Measurements from ENCODE around the gene THSD4.

The THSD4 gene

GRCh38 chr15:71215126-71215894, 100.0 kb downstream of the THSD4 start:
- Histone ChIP-seq H3K9me3 (replicated peaks in 1 of 11) (peaks cover 20 to 31% (median 27%) of the 10 kb centered on the region in 11 experiments), H3K4me1 (peaks cover 0 to 17% (median 14%) of the 10 kb centered on the region in 10 experiments; a peak in 16 of 20 replicates), H3K27me3 (no peaks in the 10 kb centered on the region), H3K4me3 (no peak overlapping the region), H3K36me3 (no peaks in the 10 kb centered on the region), H3K4me2 (no peak overlapping the region), H3K27ac (no peak overlapping the region), H4K20me1 (no peaks in the 10 kb centered on the region), H3K9ac (no peak overlapping the region)
- no peak for TF ChIP-seq Cebpa-rat (IDR thresholded peaks at IDR 0.05)

- no peak overlapping the region for H3K27ac ChIP-seq
- no peaks in the 10 kb centered on the region for H3K27me3 ChIP-seq
- no peak overlapping the region for H3K4me2 ChIP-seq
- H3K9ac ChIP-seq = no peak overlapping the region
- no peaks in the 10 kb centered on the region for H3K4me1 ChIP-seq
- H4K20me1 ChIP-seq = no peaks in the 10 kb centered on the region
- no peak for TF ChIP-seq Cebpa-rat (IDR thresholded peaks at IDR 0.05)
- peaks cover 20 to 31% (median 26%) of the 10 kb centered on the region in 11 experiments for H3K9me3 ChIP-seq (replicated peaks in 1 of 11)
- H3K36me3 ChIP-seq = no peaks in the 10 kb centered on the region
- no peak overlapping the region for H3K4me3 ChIP-seq
These were observed 103.1 kb downstream of the THSD4 start for GRCh38 chr15:71218272-71218805.

- Histone ChIP-seq H3K9me3 (replicated peaks in 1 of 11) (peaks cover 16 to 27% (median 20%) of the 10 kb centered on the region in 11 experiments), H3K4me3 (no peak overlapping the region), H3K4me2 (no peak overlapping the region), H4K20me1 (no peaks in the 10 kb centered on the region), H3K27ac (no peak overlapping the region), H3K4me1 (no peaks in the 10 kb centered on the region), H3K9ac (no peak overlapping the region), H3K36me3 (no peaks in the 10 kb centered on the region), H3K27me3 (no peaks in the 10 kb centered on the region)
- TF ChIP-seq Cebpa-rat (IDR thresholded peaks at IDR 0.05) = no peak
These were observed 103.8 kb downstream of the THSD4 start for GRCh38 chr15:71219101-71219500.

GRCh38 chr15:71219645-71220044, 104.4 kb downstream of the THSD4 start:
- no peak for TF ChIP-seq Cebpa-rat (IDR thresholded peaks at IDR 0.05)
- H3K9me3 ChIP-seq (replicated peaks in 1 of 11) = peaks cover 10 to 21% (median 15%) of the 10 kb centered on the region in 11 experiments
- no peaks in the 10 kb centered on the region for H3K36me3 ChIP-seq
- no peak overlapping the region for H3K27ac ChIP-seq
- no peaks in the 10 kb centered on the region for H3K4me1 ChIP-seq
- H3K9ac ChIP-seq = no peak overlapping the region
- no peak overlapping the region for H3K4me3 ChIP-seq
- no peaks in the 10 kb centered on the region for H4K20me1 ChIP-seq
- no peak overlapping the region for H3K4me2 ChIP-seq
- no peaks in the 10 kb centered on the region for H3K27me3 ChIP-seq

- no peak overlapping the region for H3K27ac ChIP-seq
- H3K9me3 ChIP-seq (replicated peaks in 1 of 11) = peaks cover 0 to 10% (median 5%) of the 10 kb centered on the region in 11 experiments; a peak in 9 of 22 replicates
- H3K36me3 ChIP-seq = no peaks in the 10 kb centered on the region
- no peaks in the 10 kb centered on the region for H4K20me1 ChIP-seq
- H3K27me3 ChIP-seq = no peaks in the 10 kb centered on the region
- H3K4me2 ChIP-seq = no peak overlapping the region
- no peak overlapping the region for H3K4me3 ChIP-seq
- TF ChIP-seq Cebpa-rat (IDR thresholded peaks at IDR 0.05) = no peak
- H3K4me1 ChIP-seq = no peaks in the 10 kb centered on the region
- no peak overlapping the region for H3K9ac ChIP-seq
These were observed 105.6 kb downstream of the THSD4 start for GRCh38 chr15:71220828-71221227.

- Histone ChIP-seq H3K36me3 (no peaks in the 10 kb centered on the region), H3K4me3 (no peak overlapping the region), H3K27me3 (no peaks in the 10 kb centered on the region), H3K9me3 (replicated peaks in 1 of 11) (peaks cover 0 to 4% (median under 1%) of the 10 kb centered on the region in 11 experiments; a peak in 5 of 22 replicates), H3K9ac (no peak overlapping the region), H3K4me1 (no peaks in the 10 kb centered on the region), H3K27ac (no peak overlapping the region), H4K20me1 (no peaks in the 10 kb centered on the region), H3K4me2 (no peak overlapping the region)
- no peak for TF ChIP-seq Cebpa-rat (IDR thresholded peaks at IDR 0.05)
These were observed 106.1 kb downstream of the THSD4 start for GRCh38 chr15:71221417-71221816.

- TF ChIP-seq Cebpa-rat (IDR thresholded peaks at IDR 0.05) = no peak
- H3K9me3 ChIP-seq (replicated peaks in 1 of 11) = no peaks in the 10 kb centered on the region
- no peak overlapping the region for H3K9ac ChIP-seq
- no peaks in the 10 kb centered on the region for H4K20me1 ChIP-seq
- no peak overlapping the region for H3K4me3 ChIP-seq
- H3K4me2 ChIP-seq = no peak overlapping the region
- no peak overlapping the region for H3K27ac ChIP-seq
- H3K4me1 ChIP-seq = no peaks in the 10 kb centered on the region
- H3K36me3 ChIP-seq = no peaks in the 10 kb centered on the region
- no peaks in the 10 kb centered on the region for H3K27me3 ChIP-seq
These were observed 108.2 kb downstream of the THSD4 start for GRCh38 chr15:71223516-71223915.

- Histone ChIP-seq H4K20me1 (no peaks in the 10 kb centered on the region), H3K9me3 (replicated peaks in 1 of 11) (no peaks in the 10 kb centered on the region), H3K9ac (no peak overlapping the region), H3K4me1 (no peaks in the 10 kb centered on the region), H3K36me3 (no peaks in the 10 kb centered on the region), H3K27ac (no peak overlapping the region), H3K4me2 (no peak overlapping the region), H3K4me3 (no peak overlapping the region), H3K27me3 (no peaks in the 10 kb centered on the region)
- TF ChIP-seq Cebpa-rat (IDR thresholded peaks at IDR 0.05) = no peak
These were observed 108.8 kb downstream of the THSD4 start for GRCh38 chr15:71224024-71224423.

- no peaks in the 10 kb centered on the region for H3K27me3 ChIP-seq
- H3K9me3 ChIP-seq (replicated peaks in 1 of 11) = no peaks in the 10 kb centered on the region
- no peaks in the 10 kb centered on the region for H4K20me1 ChIP-seq
- H3K4me2 ChIP-seq = no peak overlapping the region
- H3K9ac ChIP-seq = no peak overlapping the region
- no peaks in the 10 kb centered on the region for H3K36me3 ChIP-seq
- no peak overlapping the region for H3K4me3 ChIP-seq
- no peak overlapping the region for H3K27ac ChIP-seq
- TF ChIP-seq Cebpa-rat (IDR thresholded peaks at IDR 0.05) = no peak
- no peaks in the 10 kb centered on the region for H3K4me1 ChIP-seq
These were observed 110.6 kb downstream of the THSD4 start for GRCh38 chr15:71225851-71226250.
